ENCODE results near the gene ESYT2.

The ESYT2 gene

GRCh38 chr7:158733220-158733519 lies 96.1 kb downstream of the ESYT2 start:
- in situ Hi-C loops (cut with MboI; ENCODE audit: low sequenced_read_pairs, unreplicated experiment): no loop called here
- no peak for TF ChIP-seq CTCF (IDR thresholded peaks at IDR 0.05; ENCODE audit: borderline replicate concordance, control extremely low read depth, extremely low read depth, insufficient read depth, missing control alignments)
- DNase-seq (ENCODE audit: low spot score): no peak

GRCh38 chr7:158732494-158733219 lies 96.7 kb downstream of the ESYT2 start:
- TF ChIP-seq CTCF (IDR thresholded peaks at IDR 0.05; ENCODE audit: borderline replicate concordance, control extremely low read depth, extremely low read depth, insufficient read depth, missing control alignments): no peak
- DNase-seq (ENCODE audit: low spot score): no peak
- in situ Hi-C loops (cut with MboI; ENCODE audit: low sequenced_read_pairs, unreplicated experiment): no loop called here

- no peak for DNase-seq (ENCODE audit: low spot score)
- in situ Hi-C loops (cut with MboI; ENCODE audit: low sequenced_read_pairs, unreplicated experiment): no loop called here
- TF ChIP-seq CTCF (IDR thresholded peaks at IDR 0.05; ENCODE audit: borderline replicate concordance, control extremely low read depth, extremely low read depth, insufficient read depth, missing control alignments): no peak
These were observed 97.5 kb downstream of the ESYT2 start for GRCh38 chr7:158731761-158732160.

- TF ChIP-seq CTCF (IDR thresholded peaks at IDR 0.05; ENCODE audit: borderline replicate concordance, control extremely low read depth, extremely low read depth, insufficient read depth, missing control alignments): no peak
- DNase-seq (ENCODE audit: low spot score): no peak
- in situ Hi-C loops (cut with MboI; ENCODE audit: low sequenced_read_pairs, unreplicated experiment): no loop called here
These were observed 98.6 kb downstream of the ESYT2 start for GRCh38 chr7:158730383-158731346.

GRCh38 chr7:158729646-158730382 lies 99.5 kb downstream of the ESYT2 start:
- no peak for DNase-seq (ENCODE audit: low spot score)
- in situ Hi-C loops (cut with MboI; ENCODE audit: low sequenced_read_pairs, unreplicated experiment): no loop called here
- TF ChIP-seq CTCF (IDR thresholded peaks at IDR 0.05; ENCODE audit: borderline replicate concordance, control extremely low read depth, extremely low read depth, insufficient read depth, missing control alignments): no peak

GRCh38 chr7:158728911-158729645 lies 100.2 kb downstream of the ESYT2 start:
- no peak for DNase-seq (ENCODE audit: low spot score)
- in situ Hi-C loops (cut with MboI; ENCODE audit: low sequenced_read_pairs, unreplicated experiment): no loop called here
- TF ChIP-seq CTCF (IDR thresholded peaks at IDR 0.05; ENCODE audit: borderline replicate concordance, control extremely low read depth, extremely low read depth, insufficient read depth, missing control alignments): no peak

All from GM13976 (cell line).